ENCODE data around the gene GCH1. TPM values are rescaled to one million over a fixed set of nuclear protein-coding genes. Genes with fewer than 3 reads are reported as not detected.

Gene GCH1, protein sequence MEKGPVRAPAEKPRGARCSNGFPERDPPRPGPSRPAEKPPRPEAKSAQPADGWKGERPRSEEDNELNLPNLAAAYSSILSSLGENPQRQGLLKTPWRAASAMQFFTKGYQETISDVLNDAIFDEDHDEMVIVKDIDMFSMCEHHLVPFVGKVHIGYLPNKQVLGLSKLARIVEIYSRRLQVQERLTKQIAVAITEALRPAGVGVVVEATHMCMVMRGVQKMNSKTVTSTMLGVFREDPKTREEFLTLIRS
- 3.1 to 4.1 TPM (median 3.7 TPM) in 5 replicates for total RNA-seq (2022; extraction: Qiagen RNA extraction)

DNA sequence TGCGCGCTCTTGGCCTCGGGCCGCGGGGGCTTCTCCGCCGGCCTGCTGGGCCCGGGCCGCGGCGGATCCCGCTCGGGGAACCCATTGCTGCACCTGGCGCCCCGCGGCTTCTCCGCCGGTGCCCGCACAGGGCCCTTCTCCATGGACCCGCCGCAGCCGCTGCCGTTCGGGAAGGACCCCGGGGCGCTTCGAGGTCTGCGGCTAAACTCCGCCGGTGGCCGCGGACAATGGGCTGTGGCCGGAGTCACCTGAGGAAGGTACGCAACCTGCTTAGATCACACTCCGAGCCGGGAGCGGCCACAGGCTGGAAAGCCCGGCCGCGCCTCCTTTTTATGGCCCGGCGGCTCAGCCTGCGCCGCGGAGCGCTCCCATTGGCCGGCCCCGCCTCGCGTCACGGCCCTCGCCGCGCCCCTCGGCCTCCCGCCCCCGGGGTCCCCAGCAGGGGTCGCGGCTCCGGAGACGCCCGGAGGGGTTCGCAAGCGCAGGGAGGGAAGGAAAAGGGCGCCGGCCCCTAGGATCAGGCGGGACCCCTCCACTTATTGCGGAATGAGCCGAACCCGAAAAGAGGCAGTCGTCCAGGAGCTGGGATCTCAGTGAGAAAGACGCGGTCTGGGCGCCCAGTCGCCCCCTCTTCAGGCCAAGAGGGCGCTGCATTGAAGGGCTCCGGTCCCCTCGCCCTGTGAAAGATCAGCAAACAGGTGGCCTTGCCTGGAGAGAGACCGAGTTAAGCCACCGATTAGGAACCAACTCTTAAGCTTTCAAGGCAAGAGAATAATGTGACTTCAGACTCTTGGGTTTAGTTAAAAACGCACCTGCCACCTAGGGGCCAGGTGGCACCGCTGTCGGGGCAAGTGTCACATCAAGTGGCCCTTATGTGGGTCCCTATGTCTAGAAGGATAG lies at the start of gene GCH1:
GCH1 (minus strand) TSS at position 306 of the 900 bp plus-strand sequence; CDS start at position 143, 163 bp downstream.

Other genes with a start within 250 kb of the GCH1 start
- gene WDHD1, start 124.3 kb upstream of the GCH1 start, total RNA-seq (2022; extraction: Qiagen RNA extraction) = 10.2 to 13.7 TPM (median 11.9 TPM) in 5 replicates
- gene SOCS4, start 124.4 kb upstream of the GCH1 start, total RNA-seq (2022; extraction: Qiagen RNA extraction) = 8.9 to 11.6 TPM (median 9.5 TPM) in 5 replicates
- gene MAPK1IP1L, start 148.8 kb upstream of the GCH1 start, total RNA-seq (2022; extraction: Qiagen RNA extraction) = 108 to 153 TPM (median 140 TPM) in 5 replicates
- gene LGALS3, start 226.4 kb upstream of the GCH1 start, total RNA-seq (2022; extraction: Qiagen RNA extraction) = 155 to 178 TPM (median 164 TPM) in 5 replicates

Data from A549 treated with dexamethasone at 1 μM for 4 hours (cell line).